ENCODE measurements around the gene HELT. TPM values are rescaled to one million over a fixed set of nuclear protein-coding genes. Genes with fewer than 3 reads are reported as not detected.

HELT gene
- total RNA-seq, 1 donor from 2014 or later: not detected

DNA sequence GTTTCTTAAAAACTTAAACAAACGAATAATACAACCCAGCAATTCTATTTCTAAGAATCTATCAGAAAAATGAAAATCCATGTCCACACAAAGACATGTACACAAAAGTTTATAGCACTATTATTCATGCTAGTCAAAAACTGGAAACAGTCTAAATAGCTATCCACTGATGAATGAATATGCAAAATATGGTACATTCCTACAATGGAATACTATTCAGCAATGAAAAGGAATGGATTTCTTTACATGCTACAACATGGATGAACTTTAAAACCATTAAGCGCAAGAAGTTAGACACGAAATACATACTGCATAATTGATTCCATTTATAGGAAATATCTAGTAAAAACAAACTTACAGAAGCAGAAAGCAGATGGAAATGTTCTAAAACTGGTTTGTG is 43.3 kb downstream of the HELT start:
- no peak for DNase-seq (ENCODE audit: low read depth, low spot score)
- Mint-ChIP-seq H3K9me3 (no peaks in the 10 kb centered on the region), H3K27me3 (ENCODE audit: low read depth) (peaks cover 55% of the 10 kb centered on the region), H3K4me3 (no peak overlapping the region), H3K36me3 (ENCODE audit: low read depth) (no peaks in the 10 kb centered on the region), H3K4me1 (no peaks in the 10 kb centered on the region), H3K27ac (ENCODE audit: unreplicated experiment) (no peak overlapping the region)
- TF ChIP-seq, protein P1, sequence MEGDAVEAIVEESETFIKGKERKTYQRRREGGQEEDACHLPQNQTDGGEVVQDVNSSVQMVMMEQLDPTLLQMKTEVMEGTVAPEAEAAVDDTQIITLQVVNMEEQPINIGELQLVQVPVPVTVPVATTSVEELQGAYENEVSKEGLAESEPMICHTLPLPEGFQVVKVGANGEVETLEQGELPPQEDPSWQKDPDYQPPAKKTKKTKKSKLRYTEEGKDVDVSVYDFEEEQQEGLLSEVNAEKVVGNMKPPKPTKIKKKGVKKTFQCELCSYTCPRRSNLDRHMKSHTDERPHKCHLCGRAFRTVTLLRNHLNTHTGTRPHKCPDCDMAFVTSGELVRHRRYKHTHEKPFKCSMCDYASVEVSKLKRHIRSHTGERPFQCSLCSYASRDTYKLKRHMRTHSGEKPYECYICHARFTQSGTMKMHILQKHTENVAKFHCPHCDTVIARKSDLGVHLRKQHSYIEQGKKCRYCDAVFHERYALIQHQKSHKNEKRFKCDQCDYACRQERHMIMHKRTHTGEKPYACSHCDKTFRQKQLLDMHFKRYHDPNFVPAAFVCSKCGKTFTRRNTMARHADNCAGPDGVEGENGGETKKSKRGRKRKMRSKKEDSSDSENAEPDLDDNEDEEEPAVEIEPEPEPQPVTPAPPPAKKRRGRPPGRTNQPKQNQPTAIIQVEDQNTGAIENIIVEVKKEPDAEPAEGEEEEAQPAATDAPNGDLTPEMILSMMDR (conservative IDR thresholded peaks at IDR 0.05): no peak

DNA sequence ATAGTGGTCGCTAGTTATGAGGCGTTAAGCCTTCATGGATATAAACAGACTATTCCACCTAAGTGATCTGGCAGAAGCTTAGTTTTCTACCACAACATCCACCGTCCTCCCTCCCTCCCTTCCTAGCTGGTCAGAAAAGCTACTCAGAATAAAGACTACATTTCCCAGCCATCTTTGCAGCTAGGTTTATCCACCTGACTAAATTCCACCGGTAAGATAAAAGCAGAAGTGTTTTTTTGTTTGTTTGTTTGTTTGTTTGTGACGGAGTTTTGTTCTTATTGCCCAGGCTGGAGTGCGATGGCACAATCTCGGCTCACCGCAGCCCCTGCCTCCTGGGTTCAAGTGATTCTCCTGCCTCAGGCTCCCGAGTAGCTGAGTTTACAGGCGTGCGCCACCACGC is 44.3 kb downstream of the HELT start:
- Mint-ChIP-seq H3K9me3 (no peaks in the 10 kb centered on the region), H3K27me3 (ENCODE audit: low read depth) (peaks cover 48% of the 10 kb centered on the region), H3K4me1 (no peaks in the 10 kb centered on the region), H3K36me3 (ENCODE audit: low read depth) (no peaks in the 10 kb centered on the region), H3K4me3 (no peak overlapping the region), H3K27ac (ENCODE audit: unreplicated experiment) (no peak overlapping the region)
- no peak for DNase-seq (ENCODE audit: low read depth, low spot score)
- TF ChIP-seq, protein P1 (conservative IDR thresholded peaks at IDR 0.05): no peak

DNA sequence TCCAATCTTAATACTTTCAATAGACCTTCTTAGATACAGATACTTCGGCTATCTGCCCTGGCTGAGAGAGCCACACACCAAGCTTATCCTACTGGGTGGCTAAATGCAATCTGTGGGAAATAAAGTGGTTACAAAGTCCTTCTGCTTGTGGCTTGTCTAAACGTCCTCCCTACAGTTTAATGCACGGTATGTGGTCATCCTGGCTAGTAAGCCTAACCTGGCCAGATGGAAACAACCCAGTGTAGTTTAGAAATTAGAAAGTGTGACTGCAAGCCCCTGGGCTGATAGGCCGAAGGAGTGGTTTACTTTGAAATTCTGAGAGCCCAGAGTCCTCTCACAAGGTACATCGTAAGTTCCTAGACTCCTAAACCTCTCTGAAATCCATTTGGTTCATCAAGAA is 47.9 kb downstream of the HELT start:
- Mint-ChIP-seq H3K9me3 (no peaks in the 10 kb centered on the region), H3K27ac (ENCODE audit: unreplicated experiment) (no peak overlapping the region), H3K4me1 (peaks cover 1% of the 10 kb centered on the region), H3K27me3 (ENCODE audit: low read depth) (peaks cover 44% of the 10 kb centered on the region), H3K36me3 (ENCODE audit: low read depth) (no peaks in the 10 kb centered on the region), H3K4me3 (no peak overlapping the region)
- no peak for DNase-seq (ENCODE audit: low read depth, low spot score)
- TF ChIP-seq, protein P1 (conservative IDR thresholded peaks at IDR 0.05): no peak

DNA sequence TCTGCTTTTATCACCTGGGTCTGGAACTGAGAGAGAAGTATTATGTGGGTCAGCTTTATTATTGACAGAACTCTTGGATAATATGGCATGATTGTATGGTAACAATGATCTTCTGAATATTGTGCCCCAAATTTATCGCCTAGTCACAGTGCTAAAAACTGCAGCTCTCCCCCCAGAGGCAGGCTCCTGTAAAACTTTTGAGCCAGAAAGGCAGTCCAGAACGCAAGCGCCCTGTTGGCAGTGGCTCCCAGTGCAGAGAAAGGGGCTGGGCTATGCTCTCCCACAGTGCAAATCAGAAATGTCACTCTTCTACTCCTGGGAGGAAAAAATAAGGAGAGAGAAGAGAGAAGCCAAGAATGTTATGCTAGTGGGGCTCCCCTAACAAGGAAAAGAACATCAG is 50.5 kb downstream of the HELT start:
- no peak overlapping the region for H3K4me3 Mint-ChIP-seq
- DNase-seq (ENCODE audit: low read depth, low spot score): no peak
- H3K36me3 Mint-ChIP-seq (ENCODE audit: low read depth): no peaks in the 10 kb centered on the region
- H3K4me1 Mint-ChIP-seq: peaks cover 10% of the 10 kb centered on the region
- no peaks in the 10 kb centered on the region for H3K9me3 Mint-ChIP-seq
- peaks cover 51% of the 10 kb centered on the region for H3K27me3 Mint-ChIP-seq (ENCODE audit: low read depth)
- TF ChIP-seq, protein P1 (conservative IDR thresholded peaks at IDR 0.05): no peak
- H3K27ac Mint-ChIP-seq (ENCODE audit: unreplicated experiment): no peak overlapping the region

Other genes with a start within 250 kb of the HELT start
- gene ACSL1, start 192.5 kb upstream of the HELT start, total RNA-seq: 10.4 and 10.6 TPM in 2 replicates
- 24.1 and 25.0 TPM in 2 replicates for gene SLC25A4, start 124.8 kb downstream of the HELT start, total RNA-seq
- gene CFAP97, start 185.5 kb downstream of the HELT start, total RNA-seq: 34.6 and 38.5 TPM in 2 replicates
- gene SNX25, start 191.1 kb downstream of the HELT start, total RNA-seq: 9.7 and 14.3 TPM in 2 replicates

Data from neural crest cell (in vitro differentiated cells).